Anterior cingulate cortex (tissue), 58 donors: ENCODE data around the gene CLEC2L.

ENCODE experiments used
- DNase-seq, 58 donors: peaks; one replicate each; lab custom pipeline; 2025; lab: John Stamatoyannopoulos, UW

CLEC2L gene

DNA sequence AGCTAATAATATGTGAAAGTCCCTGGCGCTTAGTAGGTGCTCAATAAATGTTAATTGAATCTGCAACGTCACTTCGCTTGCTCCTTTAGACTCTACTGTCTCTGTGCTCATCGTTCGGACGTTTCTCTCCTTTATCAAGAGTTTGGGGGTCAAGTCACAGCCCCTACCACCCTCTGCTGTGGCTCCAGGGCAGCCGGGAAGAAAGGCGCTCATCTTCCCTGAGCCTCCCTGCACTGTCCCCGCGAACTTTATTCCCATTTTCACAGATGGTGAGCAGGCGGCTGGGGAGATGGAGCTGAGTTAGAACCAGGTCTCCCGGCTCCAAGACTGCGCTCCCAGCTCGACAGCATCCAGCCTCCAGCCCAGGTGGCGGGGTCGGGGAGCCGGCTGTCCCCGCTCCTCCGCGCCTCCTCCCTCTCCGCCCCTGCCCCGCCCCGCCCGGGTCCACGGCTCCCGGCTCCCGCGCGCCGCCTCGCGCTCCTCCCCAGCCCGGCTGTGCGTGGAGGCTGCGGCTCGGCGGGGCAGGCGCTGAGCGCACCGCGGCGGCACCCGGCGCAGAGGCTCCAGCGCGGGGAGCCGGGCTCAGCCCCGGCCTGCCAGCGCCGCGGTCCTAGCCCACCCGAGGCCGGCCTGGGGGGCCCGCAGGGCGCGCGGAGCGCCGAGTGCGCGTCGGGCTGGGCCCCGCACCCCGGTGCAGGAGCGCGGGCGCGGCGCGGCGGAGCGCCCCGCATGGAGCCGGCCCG is at the start of gene CLEC2L:
TSS of gene CLEC2L (plus strand) at position 487 of the 743 bp plus-strand sequence. CDS start at position 730, 243 bp downstream.
- peak in 14 of 58 donors; percentile 6 to 48 (median 26) for DNase-seq

DNA sequence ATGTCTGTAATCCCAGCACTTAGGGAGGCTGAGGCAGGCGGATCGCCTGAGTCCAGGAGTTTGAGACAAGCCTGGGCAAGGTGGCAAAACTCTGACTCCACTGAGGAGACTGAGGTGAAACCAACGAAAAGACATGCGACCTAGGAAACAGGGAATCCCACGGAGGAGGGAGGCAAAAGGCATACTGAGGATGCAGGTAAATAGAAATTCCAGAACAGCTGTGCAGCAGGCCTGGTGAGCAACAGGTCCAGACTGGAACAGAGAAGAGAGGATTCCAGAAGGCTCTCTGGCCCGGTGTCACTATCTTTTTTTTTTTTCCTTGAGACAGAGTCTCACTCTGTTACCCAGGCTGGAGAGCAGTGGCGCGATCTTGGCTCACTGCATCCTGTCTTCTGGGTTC is 47.3 kb upstream of the CLEC2L start:
- no peak for DNase-seq

- DNase-seq = no peak
These were observed 46.6 kb upstream of the CLEC2L start for GRCh38 chr7:139476891-139477290.

DNA sequence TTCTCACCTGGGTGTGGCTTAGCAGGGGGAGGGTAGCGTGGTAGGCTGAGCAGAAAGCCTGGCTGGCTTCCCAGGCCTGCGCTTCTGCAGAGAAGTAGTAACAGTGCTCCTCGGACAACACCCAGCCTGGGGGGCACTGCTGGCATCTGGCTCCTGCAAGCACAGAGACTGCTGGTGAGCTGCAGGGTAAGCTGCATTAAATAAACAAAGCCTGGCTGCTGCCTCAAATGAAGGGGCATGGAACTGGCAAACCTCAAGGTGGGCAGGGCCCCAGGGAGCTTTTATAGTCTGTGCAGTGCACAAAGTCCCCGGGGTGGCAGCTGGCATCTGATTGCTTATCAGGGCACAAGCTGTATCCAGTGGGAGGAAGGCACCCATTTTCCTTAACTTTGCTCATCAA is 43.9 kb upstream of the CLEC2L start:
- DNase-seq = no peak

DNA sequence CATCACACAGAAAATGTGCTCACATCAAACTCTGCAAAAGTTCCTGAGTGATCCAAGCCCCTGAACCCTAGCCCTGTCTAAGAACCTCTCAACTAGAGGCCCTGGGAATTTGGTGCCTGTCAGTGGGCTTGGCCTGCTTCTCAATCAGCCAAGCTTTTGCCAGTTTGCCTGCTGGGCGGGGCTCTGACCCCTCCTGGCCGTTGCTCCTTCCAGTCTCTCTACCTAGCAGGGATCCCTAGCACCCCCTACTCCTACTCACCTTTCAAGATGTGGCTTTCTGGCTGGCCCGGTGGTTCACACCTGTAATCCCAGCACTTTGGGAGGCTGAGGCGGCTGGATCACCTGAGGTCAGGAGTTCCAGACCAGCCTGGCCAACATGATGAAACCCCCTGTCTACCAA is 42.1 kb upstream of the CLEC2L start:
- no peak for DNase-seq

DNA sequence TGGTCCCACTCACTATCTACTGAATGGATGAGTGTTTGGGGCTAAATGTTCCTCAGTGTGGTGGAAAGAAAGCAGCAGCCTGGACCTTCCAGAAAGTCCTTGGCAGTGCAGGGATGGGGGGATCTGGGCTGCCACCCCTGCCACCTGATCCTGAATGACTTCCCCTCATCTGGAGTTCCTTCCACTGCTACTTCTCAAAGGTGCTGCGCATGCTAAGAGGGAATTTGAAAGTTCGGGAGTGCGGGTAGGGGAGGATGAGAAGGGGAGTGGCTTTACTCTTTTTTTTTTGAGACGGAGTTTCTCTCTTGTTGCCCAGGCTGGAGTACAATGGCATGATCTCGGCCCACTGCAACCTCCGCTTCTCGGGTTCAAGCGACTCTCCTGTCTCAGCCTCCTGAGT is 41.4 kb upstream of the CLEC2L start:
- DNase-seq = no peak

DNA sequence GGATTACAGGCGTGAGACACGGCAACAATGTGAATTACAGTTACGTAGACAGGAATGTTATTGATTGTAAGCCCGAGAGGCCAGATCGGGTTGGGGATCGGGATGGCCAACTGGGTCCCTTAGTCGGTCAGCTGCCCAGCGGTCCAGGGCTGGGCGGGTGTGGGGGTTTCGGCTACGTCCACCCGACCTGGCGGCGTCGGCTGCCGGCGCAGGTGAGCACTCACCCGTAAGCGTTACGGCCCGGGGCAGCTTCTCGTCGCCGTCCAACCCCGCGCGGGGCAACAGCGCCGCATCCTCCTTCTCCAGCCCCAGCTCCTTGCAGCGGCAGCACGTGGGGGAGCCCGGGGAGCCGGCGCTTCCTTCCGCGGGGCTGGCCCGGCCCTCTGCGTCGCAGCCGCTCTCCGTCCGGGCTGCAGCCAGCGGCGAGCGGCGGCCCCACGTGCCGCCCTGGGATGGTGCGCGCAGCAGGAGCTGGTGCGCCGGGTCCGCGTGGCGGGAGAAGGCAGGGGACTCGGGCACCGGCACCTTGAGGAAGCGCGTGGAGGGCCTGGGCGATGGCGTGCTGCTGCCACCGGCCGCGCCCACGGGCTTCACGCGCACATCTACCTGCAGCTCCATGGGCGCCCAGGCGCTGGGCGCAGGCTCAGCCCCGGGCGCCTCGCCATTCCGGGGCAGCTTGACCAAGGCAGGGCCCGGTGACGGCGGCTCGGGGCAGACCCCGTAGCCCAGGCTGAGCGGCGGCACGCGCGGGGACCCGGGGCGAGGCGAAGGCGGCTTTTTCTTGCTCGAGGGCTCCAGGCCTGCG is 40.6 kb upstream of the CLEC2L start:
- DNase-seq = no peak

DNA sequence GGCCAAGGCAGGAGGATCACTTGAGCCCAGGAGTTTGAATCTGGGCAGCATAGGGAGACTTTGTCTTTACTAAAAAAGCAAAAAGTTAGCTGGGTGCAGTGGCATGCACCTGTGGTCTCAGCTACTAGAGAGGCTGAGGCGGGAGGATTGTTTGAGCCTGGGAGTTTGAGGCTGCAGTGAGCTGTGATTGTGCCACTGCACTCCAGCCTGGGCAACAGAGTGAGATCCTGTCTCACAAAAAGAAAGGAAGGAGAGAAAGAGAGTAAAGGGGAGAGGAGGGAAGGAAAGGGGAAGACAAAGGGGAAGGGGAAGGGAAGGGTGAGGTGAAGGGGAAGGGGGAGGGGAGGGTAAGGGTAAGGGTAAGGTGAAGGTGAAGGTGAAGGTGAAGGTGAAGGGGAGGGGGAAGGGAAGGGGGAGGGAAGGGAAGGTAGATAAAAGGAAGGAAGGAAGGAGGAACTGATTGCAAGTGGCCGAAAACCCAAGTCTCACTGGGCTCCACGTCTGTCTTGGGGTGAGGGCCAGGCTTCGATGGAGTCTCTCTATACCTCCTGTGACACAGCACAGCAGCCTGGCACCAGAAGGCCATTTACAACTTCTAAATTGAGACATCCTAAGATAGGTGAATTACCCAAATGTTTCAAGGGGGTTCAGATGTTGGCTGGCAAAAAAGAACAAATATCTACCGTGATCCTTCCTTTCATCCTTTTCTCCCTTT is 36.0 kb upstream of the CLEC2L start:
- DNase-seq = no peak

GRCh38 chr7:139488810-139489209 is 34.7 kb upstream of the CLEC2L start:
- no peak for DNase-seq

DNA sequence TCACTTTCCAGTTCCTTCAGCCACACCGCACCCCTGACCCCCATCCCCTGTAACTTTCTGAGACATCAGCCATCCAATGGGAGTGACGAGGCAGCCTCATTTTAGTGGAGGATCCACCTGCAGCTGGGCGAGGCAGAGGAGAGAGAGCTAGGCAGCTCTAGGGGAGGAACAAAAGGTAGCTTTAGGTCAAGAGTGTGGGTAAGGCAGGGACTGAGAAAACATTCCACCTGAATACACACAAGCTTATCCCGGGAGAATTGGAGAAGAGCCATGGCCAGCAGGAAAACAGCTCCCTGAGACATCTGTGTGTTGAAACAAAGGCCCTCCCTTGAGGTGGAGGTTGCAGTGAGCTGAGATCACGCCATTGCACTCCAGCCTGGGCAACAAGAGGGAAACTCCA is 33.4 kb upstream of the CLEC2L start:
- DNase-seq = no peak

DNA sequence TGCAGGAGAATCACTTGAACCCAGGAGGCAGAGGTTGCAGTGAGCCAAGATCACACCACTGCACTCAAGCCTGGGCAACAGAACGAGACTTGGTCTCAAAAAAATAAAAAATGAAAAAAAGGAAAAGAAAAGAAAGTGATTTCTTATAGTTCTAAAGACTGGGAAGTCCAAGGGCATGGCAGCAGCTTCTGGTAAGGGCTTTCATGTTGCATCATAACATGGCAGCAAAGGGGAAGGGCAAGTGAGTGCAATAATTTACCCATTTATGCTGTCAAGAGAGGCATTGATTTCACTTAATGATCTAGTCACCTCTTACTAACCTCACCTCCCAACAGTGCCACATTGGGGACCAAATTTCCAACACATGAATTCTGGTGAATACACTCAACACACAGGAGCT is 31.2 kb upstream of the CLEC2L start:
- DNase-seq = no peak

DNA sequence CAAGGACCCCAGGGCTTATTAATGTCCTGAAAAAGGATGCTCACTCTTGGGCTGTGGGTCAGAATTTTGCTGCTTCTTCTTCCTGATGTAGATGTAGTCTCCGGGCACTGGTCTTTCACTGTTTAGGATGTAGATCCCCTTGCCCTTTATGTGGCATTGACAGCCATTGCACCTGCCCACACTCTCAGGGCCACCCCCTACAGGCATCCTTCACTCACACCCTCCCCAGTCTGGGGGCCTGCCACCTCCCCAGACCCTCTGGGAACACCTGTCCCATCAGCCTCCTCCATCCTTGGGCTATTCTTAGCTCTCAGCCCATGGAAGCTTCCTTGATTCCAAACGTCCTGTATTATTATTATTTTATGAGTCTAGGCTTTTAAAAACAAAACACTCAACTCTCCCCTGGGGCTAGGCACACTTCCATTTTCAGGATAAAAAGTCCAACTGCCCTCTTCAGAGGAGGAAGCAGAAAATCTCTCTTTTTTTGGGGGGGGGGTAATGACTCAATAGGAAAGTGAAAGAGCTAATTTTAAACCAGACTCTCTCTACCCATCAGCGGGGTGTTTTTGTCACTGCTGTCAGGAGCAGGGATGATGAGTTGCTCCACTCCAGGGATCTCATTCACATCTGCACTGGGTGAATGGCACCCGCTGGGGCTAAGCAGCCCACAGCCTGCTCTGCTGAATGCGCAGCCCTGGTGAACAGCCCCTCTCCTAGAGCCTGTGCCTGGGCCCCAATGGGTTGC is 28.5 kb upstream of the CLEC2L start:
- DNase-seq = no peak

- no peak for DNase-seq
These were observed 27.8 kb upstream of the CLEC2L start for GRCh38 chr7:139495580-139496125.

- no peak for DNase-seq
These were observed 27.0 kb upstream of the CLEC2L start for GRCh38 chr7:139496528-139496927.

DNA sequence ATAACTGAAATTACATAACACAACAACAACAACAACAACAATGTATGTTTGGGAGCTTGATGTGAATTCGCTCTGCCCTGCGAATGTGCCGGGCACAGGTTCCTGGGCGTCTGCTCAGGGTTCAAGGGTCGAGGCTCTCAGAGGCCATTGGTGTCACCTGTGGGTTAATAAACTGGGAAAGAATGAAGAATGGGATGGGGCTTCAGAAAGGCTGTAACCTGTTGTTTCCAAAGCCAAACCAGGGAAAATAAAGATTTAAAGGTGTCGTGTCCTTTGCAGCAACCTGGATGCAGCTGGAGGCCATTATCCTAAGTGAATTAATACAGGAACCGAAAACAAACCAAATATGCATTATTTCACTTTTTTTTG is 22.7 kb upstream of the CLEC2L start:
- no peak for DNase-seq

- DNase-seq = no peak
These were observed 21.3 kb upstream of the CLEC2L start for GRCh38 chr7:139502226-139502625.

DNA sequence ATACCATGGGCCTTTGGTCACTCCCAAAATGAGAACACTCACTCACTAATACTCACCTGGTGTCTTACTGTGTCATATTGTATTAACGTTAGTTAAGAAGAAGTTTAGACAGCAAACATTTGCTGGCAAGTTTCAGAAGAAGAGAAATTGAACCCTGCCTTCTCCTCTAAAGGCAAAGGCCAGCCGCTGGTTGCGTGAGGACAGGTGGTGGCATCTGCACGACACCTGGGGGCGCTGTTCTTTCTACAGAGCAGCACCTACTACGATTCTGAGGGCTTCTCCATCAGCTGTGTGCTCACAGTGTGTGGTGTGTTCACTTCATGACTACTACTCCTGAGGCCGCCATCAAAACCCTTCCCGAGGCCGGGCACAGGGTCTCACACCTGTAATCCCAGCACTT is 17.9 kb upstream of the CLEC2L start:
- DNase-seq = no peak

GRCh38 chr7:139509535-139509934 is 13.9 kb upstream of the CLEC2L start:
- no peak for DNase-seq

DNA sequence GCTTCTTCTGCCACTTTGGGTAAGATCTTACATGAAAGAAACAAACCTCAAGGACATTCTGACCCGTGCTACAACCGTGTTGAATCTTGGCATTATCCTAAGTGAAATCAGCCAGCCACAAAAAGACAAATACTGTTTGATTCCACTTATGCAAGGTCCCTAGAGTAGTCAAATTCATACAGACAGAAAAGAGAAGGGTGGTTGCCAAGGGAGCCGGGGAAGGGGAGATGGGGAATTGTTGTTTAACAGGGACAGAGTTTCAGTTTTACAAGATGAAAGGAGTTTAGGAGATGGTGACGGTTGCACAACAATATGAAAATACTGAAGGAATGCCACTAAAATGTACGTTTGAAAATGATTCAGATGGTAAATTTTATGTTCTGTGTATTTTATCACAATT is 12.2 kb upstream of the CLEC2L start:
- DNase-seq = no peak

- DNase-seq = no peak
These were observed 8.2 kb upstream of the CLEC2L start for GRCh38 chr7:139515266-139515665.
